HepG2 (cell line): ENCODE data around the gene CD300A. TPM values are rescaled to one million over a fixed set of nuclear protein-coding genes. Genes with fewer than 3 reads are reported as not detected.
A peak's percentile ranks its signal among the peaks of the same experiment; 100 is the strongest.

ENCODE experiments used
- ATAC-seq: fragments of 200-7000 bp; cut with Tn5 transposase; 3 replicates; pipeline ENCODE4 v1.9.1; 2020; ENCODE audit warnings: mild to moderate bottlenecking, moderate library complexity
- BruUV-seq: library from RNA; stranded (reverse); fragments of 400-500 nt; replicated peaks from 2 replicates; lab custom pipeline; 2021; lab: Mats Ljungman, UMichigan
- CTCF ChIA-PET: fragments of 300-600 bp; formaldehyde crosslinking; extraction: SDS; loops from one replicate; lab custom pipeline; 2021; ENCODE audit warnings: low total read pairs, inconsistent platforms, low intra/inter-chr PET ratio; lab: Yijun Ruan, JAX
- POLR2A ChIA-PET: fragments of 350-600 bp; sonication (Branson Sonifier 250); formaldehyde crosslinking; loops from one replicate; lab custom pipeline; 2020; ENCODE audit warnings: antibody characterized with exemption, inconsistent platforms; lab: Yijun Ruan, JAX
- DNase-seq: peaks from one replicate; pipeline ENCODE4 v3.0.0-alpha.2; 2015; ENCODE audit warnings: low spot score
- FAIRE-seq: peaks from 3 replicates; lab custom pipeline; 2011; peaks lifted over from hg19 to GRCh38; lab: Jason Lieb, UNC
- H2AFZ ChIP-seq: one replicate; pipeline ENCODE4 v1.6.1; 2011; ENCODE audit warnings: low read length, inconsistent platforms
- H3K27ac ChIP-seq: fragments of 300-600 bp; 3 replicates; pipeline ENCODE4 v1.8.0; 2011; ENCODE audit warnings: mixed run types, mild to moderate bottlenecking, mixed read lengths, low read length, inconsistent platforms; ENCODE audit not compliant: insufficient read depth; ENCODE audit errors: extremely low read length
- H3K27me3 ChIP-seq, 2 experiments: fragments of 200-600 bp in 1 of 2; 2 replicates in 1 of 2; 3 replicates in 1 of 2; pipeline versions ENCODE4 v1.6.0 to v1.8.0; 2011; ENCODE audit warnings: low read length in 2 of 2, mild to moderate bottlenecking in 2 of 2, moderate library complexity in 2 of 2, inconsistent platforms in 1 of 2; ENCODE audit not compliant: insufficient read depth in 2 of 2, control insufficient read depth in 1 of 2
- H3K36me3 ChIP-seq, 2 experiments: fragments of 200-600 bp in 1 of 2; replicated peaks in 1 of 2; 2 replicates in 1 of 2; 3 replicates in 1 of 2; pipeline versions ENCODE4 v1.5.1 to v1.8.0; 2011; ENCODE audit warnings: low read length in 2 of 2, inconsistent platforms in 1 of 2; ENCODE audit not compliant: insufficient read depth in 2 of 2, control insufficient read depth in 1 of 2
- H3K4me1 ChIP-seq: 2 replicates; pipeline ENCODE4 v1.5.1; 2012; ENCODE audit warnings: low read length, inconsistent platforms; ENCODE audit not compliant: insufficient read depth
- H3K4me2 ChIP-seq: 2 replicates; pipeline ENCODE4 v1.6.0; 2011; ENCODE audit warnings: low read depth, low read length, inconsistent platforms
- H3K4me3 ChIP-seq, 3 experiments: fragments of 200-600 bp in 1 of 3; sonication (generic), shearing (Covaris generic) in 1 of 3; replicated peaks in 1 of 3; 2 replicates each; pipeline ENCODE4 v1.5.1; 2011 to 2016; ENCODE audit warnings: low read length in 3 of 3, inconsistent platforms in 2 of 3, low read depth in 2 of 3, mild to moderate bottlenecking in 2 of 3, control low read depth in 1 of 3, mixed read lengths in 1 of 3; ENCODE audit not compliant: insufficient read depth in 1 of 3
- H3K79me2 ChIP-seq: one replicate; pipeline ENCODE4 v1.6.1; 2011; ENCODE audit warnings: low read length, inconsistent platforms; ENCODE audit not compliant: insufficient read depth
- H3K9ac ChIP-seq: 2 replicates; pipeline ENCODE4 v1.6.0; 2011; ENCODE audit warnings: mild to moderate bottlenecking, low read depth, low read length, inconsistent platforms; ENCODE audit not compliant: insufficient read depth
- H3K9me3 ChIP-seq: 2 replicates; pipeline ENCODE4 v1.5.1; 2012; ENCODE audit warnings: mild to moderate bottlenecking, low read length
- H4K20me1 ChIP-seq: 2 replicates; pipeline ENCODE4 v1.6.0; 2011; ENCODE audit warnings: inconsistent platforms, mild to moderate bottlenecking, low read length, moderate library complexity; ENCODE audit not compliant: insufficient read depth
- FOSL2 ChIP-seq: sonication (generic); formaldehyde crosslinking; IDR thresholded peaks from 2 replicates; pipeline ENCODE4 v1.4.0; 2020; ENCODE audit warnings: missing genetic modification reagents
- GABPA ChIP-seq, 2 experiments: IDR thresholded peaks; 2 replicates each; pipeline ENCODE4 v1.6.1; 2011 to 2016; ENCODE audit warnings: low read depth in 2 of 2, low read length in 1 of 2, missing biosample characterization in 1 of 2, missing genetic modification characterization in 1 of 2
- MAFF ChIP-seq: IDR thresholded peaks from 2 replicates; pipeline ENCODE4 v1.6.1; 2011; ENCODE audit warnings: low read depth, low read length, improper control_type of control experiment
- MAFK ChIP-seq, 2 experiments: IDR thresholded peaks in 1 of 2; conservative IDR thresholded peaks in 1 of 2; 2 replicates each; pipeline ENCODE4 v1.6.1; 2011; ENCODE audit warnings: improper control_type of control experiment in 2 of 2, low read length in 2 of 2
- SP140L ChIP-seq: sonication (generic); formaldehyde crosslinking; IDR thresholded peaks from 2 replicates; pipeline ENCODE4 v1.4.0; 2020; ENCODE audit warnings: missing genetic modification reagents, borderline replicate concordance
- ZNF335 ChIP-seq: sonication (generic); formaldehyde crosslinking; IDR thresholded peaks from 2 replicates; pipeline ENCODE4 v1.4.0; 2020; ENCODE audit warnings: missing genetic modification reagents
- WGBS: methylation state at CpG from one replicate; pipeline ENCODE4 v1.1.6; 2017; ENCODE audit warnings: low lambda C conversion rate; 5-methylcytosine and 5-hydroxymethylcytosine counted together
- in situ Hi-C: cut with HindIII; loops from 2 replicates; pipeline ENCODE4 v1.10.0; 2017; ENCODE audit warnings: low pct_unique_long_range_greater_than_20kb; ENCODE audit not compliant: extremely low pct_ligation_motif_present
- intact Hi-C: fragments of 100-400 bp; cut with micrococcal nuclease; formaldehyde crosslinking; loops from one replicate; pipeline ENCODE4 v1.10.0; 2022; ENCODE audit not compliant: unreplicated experiment
- polyA plus RNA-seq, 8 experiments: library from polyadenylated mRNA; depleted of rRNA in 3 of 8; stranded (reverse) in 7 of 8; unstranded in 1 of 8; fragments of >200 nt; fragmentation: Illumina TruSeq in 4 of 8; extraction: Trizol in 4 of 8; gene quantifications; 2 replicates each; pipeline versions ENCODE4 v1.2.1 to v1.2.3, GENCODE V29; 2011 to 2016; ENCODE audit warnings: low read depth in 4 of 8, missing spikeins in 1 of 8, mixed read lengths in 1 of 8; ENCODE audit not compliant: insufficient read depth in 1 of 8
- total RNA-seq, 5 experiments: library from RNA; depleted of rRNA; stranded (reverse); fragments of >200 nt; fragmentation: Illumina TruSeq; extraction: Trizol; gene quantifications; 2 replicates each; pipeline ENCODE4 v1.2.3, GENCODE V29; 2016; ENCODE audit warnings: low read depth in 1 of 5
- TF ChIP-seq, protein P1 (sequence below): sonication (generic); formaldehyde crosslinking; IDR thresholded peaks from 2 replicates; pipeline ENCODE4 v1.4.0; 2020; ENCODE audit warnings: missing genetic modification reagents

The CD300A gene
- total and polyA plus RNA-seq, 2 of the 13 experiments (the other 11 are each of a cell fraction or from before 2014, with no cell fraction given): not detected

DNA sequence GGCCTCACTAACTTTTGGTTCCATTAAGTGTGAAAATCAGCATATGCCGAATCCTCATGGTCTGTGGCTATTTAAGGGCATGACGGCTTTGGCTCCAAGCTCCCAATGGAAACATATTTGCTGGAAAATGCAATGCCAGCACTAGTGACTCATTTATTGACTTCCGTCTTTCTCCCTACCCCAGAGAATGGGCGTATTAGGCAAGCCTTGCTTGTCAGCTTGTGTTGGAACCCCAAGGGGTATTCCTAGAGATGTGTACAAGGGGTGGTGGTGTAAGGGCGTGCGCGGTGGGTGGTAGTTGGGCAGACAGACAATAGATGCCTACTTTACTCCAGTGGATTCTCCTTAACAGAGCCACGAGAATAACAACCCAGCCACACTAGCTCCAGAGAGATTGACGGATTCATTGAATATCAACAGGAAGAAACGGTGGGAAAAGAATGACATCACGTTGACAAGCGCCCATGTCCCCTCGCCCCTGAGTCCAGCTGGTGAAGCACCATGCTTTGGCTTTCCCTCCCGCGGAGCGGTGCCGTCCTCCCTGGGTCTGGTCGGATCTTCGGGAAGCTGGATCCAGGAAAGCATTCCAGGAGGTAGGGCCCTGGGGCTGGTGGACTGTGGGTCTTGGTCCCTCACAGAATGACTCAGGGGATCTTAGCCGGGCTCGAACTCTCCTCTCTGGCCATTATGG, 54.5 kb downstream of the CD300A start:
- no peak overlapping the region for H2AFZ ChIP-seq
- TF ChIP-seq SP140L (CRISPR knock-in tag) (no peak), GABPA (IDR thresholded peaks at IDR 0.05; ENCODE audit: low read depth, low read length) (no peak), GABPA (CRISPR knock-in tag; IDR thresholded peaks at IDR 0.05; ENCODE audit: low read depth) (0 out of 2 replicates have a peak, but pooled peaks have one; percentile 16), MAFK (conservative IDR thresholded peaks at IDR 0.05 in 1 of 2, IDR thresholded peaks at IDR 0.05 in 1 of 2; ENCODE audit: low read length in 2 of 2) (peak; percentile 30 to 34; a peak in 2 of 4 replicates), FOSL2 (CRISPR knock-in tag) (peak; percentile 53), MAFF (0 out of 2 replicates have a peak, but pooled peaks have one; percentile 29), ZNF335 (CRISPR knock-in tag) (no peak)
- TF ChIP-seq, protein P1, sequence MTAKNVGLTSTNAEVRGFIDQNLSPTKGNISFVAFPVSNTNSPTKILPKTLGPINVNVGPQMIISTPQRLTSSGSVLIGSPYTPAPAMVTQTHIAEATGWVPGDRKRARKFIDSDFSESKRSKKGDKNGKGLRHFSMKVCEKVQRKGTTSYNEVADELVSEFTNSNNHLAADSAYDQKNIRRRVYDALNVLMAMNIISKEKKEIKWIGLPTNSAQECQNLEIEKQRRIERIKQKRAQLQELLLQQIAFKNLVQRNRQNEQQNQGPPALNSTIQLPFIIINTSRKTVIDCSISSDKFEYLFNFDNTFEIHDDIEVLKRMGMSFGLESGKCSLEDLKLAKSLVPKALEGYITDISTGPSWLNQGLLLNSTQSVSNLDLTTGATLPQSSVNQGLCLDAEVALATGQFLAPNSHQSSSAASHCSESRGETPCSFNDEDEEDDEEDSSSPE: no peak
- ChIA-PET CTCF (no interaction called here), POLR2A (no interaction called here)
- H3K4me2 ChIP-seq: no peak overlapping the region
- no peak for DNase-seq
- peaks cover under 1 to 56% of the 10 kb centered on the region in 2 experiments; a peak in 4 of 5 replicates for H3K27me3 ChIP-seq
- no peak for FAIRE-seq
- no peaks in the 10 kb centered on the region for H3K36me3 ChIP-seq
- in situ Hi-C loops: no loop called here
- H3K79me2 ChIP-seq: no peaks in the 10 kb centered on the region
- intact Hi-C loops: no loop called here
- no peaks in the 10 kb centered on the region for H4K20me1 ChIP-seq
- no peak overlapping the region for H3K4me3 ChIP-seq
- peaks cover 11% of the 10 kb centered on the region; the same call in 1 of the 2 replicates for H3K4me1 ChIP-seq
- no peak overlapping the region for H3K27ac ChIP-seq
- 0 out of 2 replicates have a peak, but pooled peaks cover 4% of the 10 kb centered on the region for H3K9me3 ChIP-seq
- BruUV-seq: no TSS peak
- no peak for ATAC-seq
- 53% methylated on average over 21 of the region's 21 CpGs for WGBS
- no peak overlapping the region for H3K9ac ChIP-seq
